Activated naive CD4-positive, alpha-beta T cell treated with Interleukin-2 at 50 U/mL for 16 hours (primary cell): ENCODE data around the gene TMIGD3.
A peak's percentile ranks its signal among the peaks of the same experiment; 100 is the strongest.
"Not testable (repeated sequence)": the region's sequence is repeated elsewhere in the genome, so short reads cannot be mapped to it uniquely, and the experiment has no call there.

Experiments
- DNase-seq: peaks from one replicate; pipeline ENCODE4 v3.0.0-alpha.2; 2020

The TMIGD3 gene

DNA sequence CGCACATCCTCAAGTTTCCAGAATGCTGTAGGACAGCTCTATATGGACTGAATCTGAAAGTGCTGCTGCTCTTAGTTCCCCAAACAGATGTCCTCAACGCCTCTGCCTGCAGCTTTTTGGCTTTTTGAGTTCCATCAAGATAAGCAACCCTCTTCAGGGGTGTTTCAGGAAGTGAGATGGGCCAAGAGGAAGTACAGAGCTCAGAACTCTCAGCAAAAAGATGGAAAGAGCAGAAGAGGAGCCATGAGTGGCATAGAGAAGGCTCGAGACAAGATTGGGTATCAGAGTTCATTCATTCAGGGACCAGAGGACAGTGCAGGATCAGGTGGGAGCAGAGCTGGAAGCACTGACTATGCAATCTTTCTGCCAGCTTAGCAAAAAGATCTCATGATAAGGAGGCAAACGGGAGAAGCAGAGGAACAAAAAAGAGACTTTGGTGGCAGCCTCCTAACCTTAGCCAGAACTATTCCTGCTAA, at the start of gene TMIGD3, which contains the start of gene ADORA3:
Gene TMIGD3, minus strand, starts transcription at position 49 of the 476 bp plus-strand sequence. CDS start 279 bp downstream, outside the sequence.
Gene ADORA3, minus strand, starts transcription at position 49 of the 476 bp plus-strand sequence. CDS start 279 bp downstream, outside the sequence.
- DNase-seq, result no peak

DNA sequence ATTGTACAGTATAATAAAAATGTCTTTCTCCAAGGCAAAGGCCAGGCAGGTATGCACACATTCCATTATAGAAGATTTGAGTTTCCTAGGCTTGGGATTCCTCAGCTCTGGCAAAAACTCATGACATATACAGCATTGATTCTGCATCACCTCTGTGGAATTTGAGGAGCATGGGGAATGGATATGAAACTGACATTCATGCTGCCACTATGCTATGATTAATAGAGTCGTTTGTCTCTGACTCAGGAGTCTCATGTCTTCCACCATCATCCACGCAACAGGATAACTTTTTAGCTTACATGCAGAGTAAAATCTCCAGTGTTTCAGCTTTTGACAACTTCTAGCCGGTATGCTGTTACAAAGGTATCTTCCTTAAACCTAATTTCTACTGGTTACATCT, 49.8 kb upstream of the TMIGD3 start:
- DNase-seq, result no peak

- DNase-seq, result no peak
These were observed 49.2 kb upstream of the TMIGD3 start for GRCh38 chr1:111552587-111552986.

DNA sequence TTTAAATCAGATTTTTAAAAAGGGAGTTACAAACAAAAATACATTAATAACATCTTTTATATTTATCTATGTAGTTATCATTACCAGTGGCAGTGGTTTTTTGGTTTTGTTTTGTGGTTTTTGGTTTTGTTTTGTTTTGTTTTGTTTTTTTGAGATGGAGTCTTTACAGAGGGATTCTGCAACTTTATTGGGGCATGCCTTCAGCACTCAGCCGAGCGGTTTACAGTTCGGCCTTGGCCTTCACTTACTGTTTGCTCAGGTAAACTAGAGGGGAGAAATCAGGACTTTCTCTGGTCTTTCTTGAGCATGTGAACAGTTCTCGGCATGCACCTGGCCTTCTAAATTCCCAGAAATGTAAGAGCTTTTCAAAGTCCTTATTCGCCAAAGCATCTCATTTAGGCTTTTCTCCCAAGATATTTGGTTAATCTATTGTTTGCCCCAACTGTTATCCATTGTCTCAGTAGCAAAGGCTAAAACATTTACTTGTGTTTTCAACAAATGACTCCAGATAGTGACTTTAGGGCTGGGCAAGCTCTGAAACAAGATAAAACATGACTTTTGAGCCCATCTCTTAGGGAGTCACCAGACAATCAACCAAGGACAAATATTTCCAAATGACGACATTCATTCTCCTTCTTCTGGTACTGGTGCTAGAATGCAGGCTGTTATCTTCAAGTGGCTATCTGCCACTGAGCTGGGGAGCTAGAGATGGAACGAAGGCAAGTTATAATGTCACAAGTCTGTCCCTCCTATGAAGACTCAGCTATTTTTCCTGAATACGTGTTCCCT, 48.4 kb upstream of the TMIGD3 start:
- DNase-seq, result no peak

- not testable (repeated sequence) for DNase-seq
These were observed 44.4 kb upstream of the TMIGD3 start for GRCh38 chr1:111547786-111548185.

- DNase-seq, result no peak
These were observed 38.8 kb upstream of the TMIGD3 start for GRCh38 chr1:111542187-111542586.

DNA sequence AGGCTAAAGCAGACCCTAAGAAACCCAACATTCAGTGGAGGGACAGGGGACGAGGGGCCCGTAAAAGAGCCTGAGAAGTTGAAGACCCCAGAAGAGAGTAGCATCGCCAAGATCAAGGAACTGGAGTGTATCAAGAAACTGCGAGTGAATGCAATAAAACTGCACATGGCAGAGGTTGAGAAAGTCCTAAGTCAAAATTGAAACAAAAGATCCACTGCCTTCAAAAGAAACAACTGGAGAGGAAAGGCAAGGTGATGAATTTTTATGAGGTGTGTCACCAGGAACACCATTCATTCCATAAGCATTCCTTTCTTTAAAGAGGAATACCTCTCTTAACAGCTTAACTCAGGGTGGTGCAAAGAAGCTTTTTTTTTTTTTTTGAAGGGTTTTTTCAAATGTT, 38.3 kb upstream of the TMIGD3 start:
- no peak for DNase-seq

DNA sequence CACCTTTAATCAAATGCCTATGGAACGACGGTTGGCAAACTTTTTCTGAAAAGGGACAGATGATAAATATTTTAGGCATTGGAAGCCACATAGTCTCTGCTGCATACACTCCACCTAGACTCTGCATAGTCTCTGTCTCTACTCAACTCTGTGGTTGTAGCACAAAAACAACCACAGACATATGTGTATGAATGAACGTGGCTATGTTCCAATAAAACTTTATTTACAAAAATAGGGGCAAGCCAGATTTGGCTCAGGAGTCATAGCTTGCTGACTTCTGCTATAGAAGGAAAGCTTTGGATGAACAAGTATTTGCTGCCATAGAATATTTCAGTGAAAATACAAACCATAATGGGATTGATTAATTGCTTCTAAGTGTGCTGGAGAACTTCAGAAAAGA, 37.5 kb upstream of the TMIGD3 start:
- no peak for DNase-seq

- no peak for DNase-seq
These were observed 35.1 kb upstream of the TMIGD3 start for GRCh38 chr1:111538343-111539025.

- no peak for DNase-seq
These were observed 32.1 kb upstream of the TMIGD3 start for GRCh38 chr1:111535256-111536191.

DNA sequence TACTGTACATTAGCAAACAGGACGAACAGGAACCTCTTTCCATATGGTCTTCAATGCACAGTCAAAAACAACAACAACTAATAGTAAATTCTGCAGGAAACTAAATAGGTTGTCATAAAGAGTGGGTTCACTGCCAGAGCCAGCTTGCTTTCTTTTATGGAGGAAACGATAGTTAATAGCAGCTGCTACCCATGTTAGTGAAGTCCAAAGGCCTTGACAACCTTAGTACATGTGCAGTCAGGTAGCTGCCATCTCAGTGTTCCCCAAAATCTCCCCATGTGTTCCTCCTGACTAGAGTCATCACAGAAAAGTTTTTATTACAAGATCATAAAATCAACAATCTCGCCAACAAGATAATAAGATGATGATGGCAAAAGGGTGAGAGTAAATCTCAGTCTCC, 16.6 kb upstream of the TMIGD3 start:
- DNase-seq, result no peak

GRCh38 chr1:111517469-111518225, 14.2 kb upstream of the TMIGD3 start:
- peak; percentile 36 for DNase-seq

GRCh38 chr1:111516005-111516535, 12.6 kb upstream of the TMIGD3 start:
- no peak for DNase-seq

- peak; percentile 17 for DNase-seq
These were observed 12.0 kb upstream of the TMIGD3 start for GRCh38 chr1:111515291-111516004.

DNA sequence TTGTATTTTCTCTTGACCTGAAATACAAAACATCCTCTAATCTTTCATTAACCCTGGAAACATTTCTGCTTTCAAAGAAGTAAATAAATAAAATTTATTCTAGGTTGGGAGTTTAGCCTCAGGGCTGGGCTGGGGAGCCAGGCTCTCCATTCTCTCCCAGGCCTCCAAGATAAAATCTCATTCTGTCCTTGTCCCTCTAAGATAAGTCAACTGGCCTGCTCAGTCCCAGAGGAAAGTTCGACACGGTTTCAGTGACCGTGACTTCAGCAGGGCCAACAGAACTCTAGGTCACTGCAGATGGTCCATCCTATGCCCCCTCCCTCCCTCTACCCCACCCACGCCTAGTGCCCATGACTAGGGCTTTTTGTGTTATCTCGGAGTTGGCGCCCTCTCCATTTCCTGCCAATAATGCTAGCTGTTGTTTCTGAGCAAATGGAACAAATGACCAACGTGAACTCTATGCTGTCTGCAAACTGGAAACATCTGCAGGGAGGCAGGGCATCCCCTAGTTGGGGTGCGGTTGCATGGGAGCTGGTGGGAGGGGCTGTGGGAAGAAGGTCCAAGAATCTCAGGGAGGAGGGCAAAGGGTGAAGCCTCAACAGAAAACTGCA, 10.1 kb upstream of the TMIGD3 start:
- DNase-seq, result no peak

DNA sequence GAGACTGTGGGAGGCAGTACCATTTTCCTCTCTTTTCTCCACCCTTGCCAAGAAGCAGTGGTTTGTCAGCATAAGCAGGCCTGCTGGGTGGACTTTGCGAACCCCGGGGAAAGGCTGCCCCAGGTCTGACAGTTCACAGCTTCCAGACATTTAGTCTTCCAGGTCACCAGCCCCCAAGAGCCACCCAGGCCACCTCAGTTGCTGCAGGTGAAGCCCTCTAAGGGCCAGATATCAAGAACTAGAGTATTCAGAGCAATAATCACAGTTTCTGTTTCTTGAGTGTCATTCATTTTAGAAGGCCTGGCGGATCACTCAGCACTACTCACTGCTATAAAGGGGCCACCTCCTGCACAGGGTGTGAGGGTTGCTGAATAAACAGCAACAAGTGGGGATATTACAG, 9.5 kb upstream of the TMIGD3 start:
- no peak for DNase-seq

DNA sequence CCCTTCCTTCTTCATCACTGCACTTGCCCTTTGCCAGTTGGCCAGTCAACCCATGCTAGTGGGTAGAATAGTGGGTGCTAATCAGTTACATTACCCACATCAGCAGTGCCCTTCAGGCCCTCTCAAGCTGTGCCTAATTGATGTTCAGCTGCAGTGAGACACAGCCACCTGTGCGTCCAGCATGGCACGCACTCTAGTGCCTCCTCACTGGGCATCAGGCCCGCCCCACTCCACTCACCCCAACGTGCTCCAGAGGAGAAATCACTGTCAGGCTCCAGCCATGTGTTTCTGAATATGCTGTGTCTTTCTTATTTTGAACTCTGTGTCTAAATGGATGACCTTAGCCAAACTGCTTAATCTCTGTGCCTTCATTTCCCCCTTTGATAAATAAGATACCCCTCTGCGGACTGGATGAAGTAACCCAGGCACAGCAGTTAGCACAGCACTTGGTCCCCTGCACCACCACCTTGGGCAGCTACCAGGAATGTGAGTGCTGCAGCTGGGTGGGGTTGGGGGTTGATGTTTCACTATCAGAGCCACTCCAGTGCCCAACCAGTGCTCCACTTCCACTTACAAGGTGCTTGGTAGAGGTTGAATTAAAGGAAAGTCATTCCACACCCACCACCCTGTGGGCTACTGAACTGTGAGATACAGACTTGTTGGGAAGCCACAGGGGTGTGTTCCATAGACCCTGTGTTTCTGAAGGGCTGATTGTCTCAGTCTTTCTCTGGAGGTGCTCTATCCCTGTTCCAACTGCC, 8.9 kb upstream of the TMIGD3 start:
- no peak for DNase-seq

DNA sequence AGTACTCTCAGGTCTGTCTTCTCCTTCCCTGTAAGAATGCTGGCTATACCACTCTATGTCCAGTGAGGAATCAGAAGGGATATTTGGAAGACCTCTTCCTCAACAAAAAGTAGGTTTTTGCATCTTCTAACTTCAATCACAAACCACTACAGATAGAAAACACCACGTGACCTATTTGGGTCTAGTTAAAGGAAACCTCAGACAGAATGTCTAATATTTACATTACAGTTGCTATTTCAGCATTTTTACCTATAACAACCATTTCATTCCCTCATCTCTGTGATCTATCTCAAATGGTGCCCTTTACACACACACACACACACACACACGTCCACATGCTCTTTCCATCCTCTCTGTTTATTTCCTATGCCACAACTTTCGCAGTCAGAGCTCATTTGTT, 7.9 kb upstream of the TMIGD3 start:
- DNase-seq, result no peak

DNA sequence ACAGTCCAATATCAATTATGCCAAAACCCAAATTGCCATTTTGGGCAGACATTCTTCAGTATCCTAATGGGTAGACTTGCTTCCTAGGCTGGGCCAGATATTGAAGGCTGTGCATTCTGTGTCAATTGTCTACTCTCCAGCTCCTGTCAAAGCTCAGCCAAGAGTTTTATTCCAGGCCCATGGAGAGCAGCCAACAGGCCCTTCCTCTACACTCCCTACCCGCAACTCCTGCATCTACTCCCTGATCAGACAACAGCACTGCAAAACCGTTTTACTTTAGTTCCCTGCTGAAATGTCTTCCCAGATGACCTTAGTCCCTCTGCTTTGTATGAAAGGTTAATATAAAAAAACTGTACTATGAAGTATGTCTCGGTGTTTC, 6.6 kb upstream of the TMIGD3 start:
- DNase-seq, result no peak
